Activated CD8-positive, alpha-beta T cell treated with anti-CD3 and anti-CD28 coated beads, Interleukin-2, amount 10 ng/mL, durations not matched to agents 7 days and 5 days (primary cell): ENCODE data around the gene COL11A2. TPM values are rescaled to one million over a fixed set of nuclear protein-coding genes. Genes with fewer than 3 reads are reported as not detected.
A peak's percentile ranks its signal among the peaks of the same experiment; 100 is the strongest.

Source experiments
- ATAC-seq: fragments of 150-1000 bp; cut with Tn5 transposase; one replicate; pipeline ENCODE4 v1.10.0; 2021; ENCODE audit warnings: moderate library complexity
- CTCF ChIA-PET: fragments of 350-600 bp; sonication (Branson Sonifier 250); formaldehyde crosslinking; loops from one replicate; lab custom pipeline; 2021; ENCODE audit warnings: antibody characterized with exemption; lab: Charles Lee
- POLR2A ChIA-PET: fragments of 350-600 bp; sonication (Branson Sonifier 250); formaldehyde crosslinking; loops from one replicate; lab custom pipeline; 2021; ENCODE audit warnings: antibody characterized with exemption; lab: Charles Lee
- DNase-seq: peaks from one replicate; pipeline ENCODE4 v3.0.0-alpha.2; 2020
- H3K27ac Mint-ChIP-seq: one replicate; pipeline ENCODE4 v1.8.0; 2021; ENCODE audit warnings: mild to moderate bottlenecking, mixed read lengths
- H3K27me3 Mint-ChIP-seq: one replicate; pipeline ENCODE4 v1.8.0; 2021; ENCODE audit warnings: low read depth, mixed read lengths
- H3K36me3 Mint-ChIP-seq: one replicate; pipeline ENCODE4 v1.8.0; 2021; ENCODE audit warnings: low read depth, mixed read lengths
- H3K4me1 Mint-ChIP-seq: one replicate; pipeline ENCODE4 v1.8.0; 2021; ENCODE audit warnings: low read depth, mixed read lengths
- H3K4me3 Mint-ChIP-seq: one replicate; pipeline ENCODE4 v1.8.0; 2021; ENCODE audit warnings: mild to moderate bottlenecking, mixed read lengths
- H3K9me3 Mint-ChIP-seq: one replicate; pipeline ENCODE4 v1.8.0; 2022; ENCODE audit warnings: mixed read lengths; ENCODE audit not compliant: insufficient read depth
- total RNA-seq, 2 experiments: library from RNA; stranded (reverse); gene quantifications; one replicate each; pipeline ENCODE4 v1.2.3, GENCODE V29; 2021

Gene COL11A2
- total RNA-seq, 2 experiments from 2014 or later = 0.71 to 0.83 TPM

GRCh38 chr6:33190504-33191107 lies 1.7 kb downstream of the COL11A2 start:
- H3K27me3 Mint-ChIP-seq = peaks cover 40% of the 10 kb centered on the region
- H3K4me1 Mint-ChIP-seq = peaks cover 5% of the 10 kb centered on the region
- CTCF ChIA-PET = interaction anchor here (0.8 to 1.9 kb wide), 5 partner anchors 7 to 66 kb away, joined by 3 to 9 read pairs (median 5); no protein-coding TSS in a partner anchor
- peaks cover 20% of the 10 kb centered on the region for H3K36me3 Mint-ChIP-seq
- H3K27ac Mint-ChIP-seq = no peak overlapping the region
- H3K9me3 Mint-ChIP-seq = no peaks in the 10 kb centered on the region
- POLR2A ChIA-PET = no interaction called here
- ATAC-seq (no peak), DNase-seq (no peak)
- H3K4me3 Mint-ChIP-seq = no peak overlapping the region

GRCh38 chr6:33189625-33190448 lies 2.4 kb downstream of the COL11A2 start:
- Mint-ChIP-seq H3K4me3 (no peak overlapping the region), H3K4me1 (peaks cover 6% of the 10 kb centered on the region)
- CTCF ChIA-PET = interaction anchor here (0.8 to 1.9 kb wide), 5 partner anchors 8 to 66 kb away, joined by 3 to 9 read pairs (median 5); no protein-coding TSS in a partner anchor

GRCh38 chr6:33189164-33189563 lies 3.1 kb downstream of the COL11A2 start:
- Mint-ChIP-seq H3K9me3 (no peaks in the 10 kb centered on the region), H3K27me3 (peaks cover 40% of the 10 kb centered on the region), H3K36me3 (peaks cover 13% of the 10 kb centered on the region), H3K27ac (no peak overlapping the region), H3K4me3 (no peak overlapping the region), H3K4me1 (peaks cover 13% of the 10 kb centered on the region)
- ATAC-seq (no peak), DNase-seq (no peak)
- ChIA-PET POLR2A (no interaction called here), CTCF (interaction anchor here (1.3 to 1.9 kb wide), 4 partner anchors 8 to 63 kb away, joined by 3 to 9 read pairs (median 6); no protein-coding TSS in a partner anchor)

More at GRCh38 chr6:33189625-33190448, 2.4 kb downstream of the COL11A2 start:
- peaks cover 40% of the 10 kb centered on the region for H3K27me3 Mint-ChIP-seq
- peaks cover 13% of the 10 kb centered on the region for H3K36me3 Mint-ChIP-seq
- POLR2A ChIA-PET = no interaction called here
- no peak overlapping the region for H3K27ac Mint-ChIP-seq
- DNase-seq = no peak
- ATAC-seq = no peak
- H3K9me3 Mint-ChIP-seq = no peaks in the 10 kb centered on the region

GRCh38 chr6:33187809-33188208 lies 4.5 kb downstream of the COL11A2 start:
- ChIA-PET CTCF (no interaction called here), POLR2A (interaction anchor here (1.2 kb wide), 1 partner anchor 42 kb away, joined by 3 read pairs; no protein-coding TSS in a partner anchor)
- Mint-ChIP-seq H3K27me3 (peaks cover 39% of the 10 kb centered on the region), H3K4me3 (no peak overlapping the region), H3K9me3 (peaks cover 11% of the 10 kb centered on the region), H3K36me3 (peaks cover 21% of the 10 kb centered on the region), H3K4me1 (peaks cover 23% of the 10 kb centered on the region), H3K27ac (no peak overlapping the region)
- no peak for DNase-seq
- ATAC-seq = no peak

- H3K4me3 Mint-ChIP-seq = no peak overlapping the region
- ChIA-PET CTCF (no interaction called here), POLR2A (interaction anchor here (0.9 kb wide), 1 partner anchor 15 kb away, joined by 3 read pairs; the partner anchor contains the start of genes RXRB and SLC39A7)
- H3K27ac Mint-ChIP-seq = no peak overlapping the region
- peaks cover 24% of the 10 kb centered on the region for H3K4me1 Mint-ChIP-seq
- no peak for ATAC-seq
- DNase-seq = no peak
- H3K27me3 Mint-ChIP-seq = peaks cover 23% of the 10 kb centered on the region
- H3K36me3 Mint-ChIP-seq = peaks cover 23% of the 10 kb centered on the region
- H3K9me3 Mint-ChIP-seq = peaks cover 15% of the 10 kb centered on the region
Measured at GRCh38 chr6:33185654-33186187, 6.5 kb downstream of the COL11A2 start.

- CTCF ChIA-PET = no interaction called here
- ATAC-seq = no peak
- Mint-ChIP-seq H3K27me3 (peaks cover 20% of the 10 kb centered on the region), H3K4me3 (no peak overlapping the region), H3K9me3 (peaks cover 15% of the 10 kb centered on the region), H3K36me3 (peaks cover 23% of the 10 kb centered on the region), H3K4me1 (peaks cover 24% of the 10 kb centered on the region), H3K27ac (peak overlapping the region; percentile 97)
- POLR2A ChIA-PET = no interaction called here
- DNase-seq = no peak
Measured at GRCh38 chr6:33185190-33185589, 7.1 kb downstream of the COL11A2 start.

GRCh38 chr6:33183071-33183683 lies 9.1 kb downstream of the COL11A2 start:
- ATAC-seq (peak; percentile 32), DNase-seq (no peak)
- Mint-ChIP-seq H3K36me3 (peaks cover 23% of the 10 kb centered on the region), H3K27ac (peak overlapping the region; percentile 97), H3K27me3 (peaks cover 12% of the 10 kb centered on the region), H3K4me1 (peaks cover 24% of the 10 kb centered on the region), H3K9me3 (peaks cover 15% of the 10 kb centered on the region), H3K4me3 (peak overlapping the region; percentile 39)
- ChIA-PET POLR2A (interaction anchor here (0.8 to 1.1 kb wide), 3 partner anchors 65 to 211 kb away, joined by 3 to 5 read pairs (median 3); no protein-coding TSS in a partner anchor), CTCF (interaction anchor here (0.8 to 2.2 kb wide), 13 partner anchors 8 to 68 kb away, joined by 3 to 19 read pairs (median 4); partner anchors contain the start of gene COL11A2)

- DNase-seq (no peak), ATAC-seq (no peak)
- H3K9me3 Mint-ChIP-seq = peaks cover 15% of the 10 kb centered on the region
- H3K4me3 Mint-ChIP-seq = no peak overlapping the region
- ChIA-PET POLR2A (no interaction called here), CTCF (no interaction called here)
- H3K27me3 Mint-ChIP-seq = no peaks in the 10 kb centered on the region
- H3K27ac Mint-ChIP-seq = peak overlapping the region; percentile 16
- H3K36me3 Mint-ChIP-seq = peaks cover 23% of the 10 kb centered on the region
- peaks cover 24% of the 10 kb centered on the region for H3K4me1 Mint-ChIP-seq
Measured at GRCh38 chr6:33181141-33181540, 11.1 kb downstream of the COL11A2 start.

- Mint-ChIP-seq H3K4me1 (peaks cover 14% of the 10 kb centered on the region), H3K36me3 (peaks cover 15% of the 10 kb centered on the region), H3K27me3 (no peaks in the 10 kb centered on the region), H3K27ac (no peak overlapping the region), H3K4me3 (no peak overlapping the region), H3K9me3 (peaks cover 14% of the 10 kb centered on the region)
- ChIA-PET POLR2A (interaction anchor here (1.7 kb wide), 1 partner anchor 70 kb away, joined by 6 read pairs; no protein-coding TSS in a partner anchor), CTCF (no interaction called here)
- DNase-seq (no peak), ATAC-seq (peak; percentile 25)
Measured at GRCh38 chr6:33178755-33179475, 13.4 kb downstream of the COL11A2 start.

GRCh38 chr6:33177552-33178446 lies 14.5 kb downstream of the COL11A2 start:
- POLR2A ChIA-PET = no interaction called here
- H3K27me3 Mint-ChIP-seq = no peaks in the 10 kb centered on the region
- CTCF ChIA-PET = no interaction called here
- DNase-seq (no peak), ATAC-seq (no peak)
- H3K27ac Mint-ChIP-seq = no peak overlapping the region
- peaks cover 3% of the 10 kb centered on the region for H3K36me3 Mint-ChIP-seq
- H3K4me1 Mint-ChIP-seq = peaks cover 3% of the 10 kb centered on the region
- peaks cover 3% of the 10 kb centered on the region for H3K9me3 Mint-ChIP-seq
- no peak overlapping the region for H3K4me3 Mint-ChIP-seq
